SW480 (cell line): Measurements from ENCODE around the gene DUSP18.

Experiments
- DNase-seq: peaks from one replicate; pipeline ENCODE4 v3.0.0-alpha.2; 2016; ENCODE audit warnings: low spot score

DUSP18 gene

DNA sequence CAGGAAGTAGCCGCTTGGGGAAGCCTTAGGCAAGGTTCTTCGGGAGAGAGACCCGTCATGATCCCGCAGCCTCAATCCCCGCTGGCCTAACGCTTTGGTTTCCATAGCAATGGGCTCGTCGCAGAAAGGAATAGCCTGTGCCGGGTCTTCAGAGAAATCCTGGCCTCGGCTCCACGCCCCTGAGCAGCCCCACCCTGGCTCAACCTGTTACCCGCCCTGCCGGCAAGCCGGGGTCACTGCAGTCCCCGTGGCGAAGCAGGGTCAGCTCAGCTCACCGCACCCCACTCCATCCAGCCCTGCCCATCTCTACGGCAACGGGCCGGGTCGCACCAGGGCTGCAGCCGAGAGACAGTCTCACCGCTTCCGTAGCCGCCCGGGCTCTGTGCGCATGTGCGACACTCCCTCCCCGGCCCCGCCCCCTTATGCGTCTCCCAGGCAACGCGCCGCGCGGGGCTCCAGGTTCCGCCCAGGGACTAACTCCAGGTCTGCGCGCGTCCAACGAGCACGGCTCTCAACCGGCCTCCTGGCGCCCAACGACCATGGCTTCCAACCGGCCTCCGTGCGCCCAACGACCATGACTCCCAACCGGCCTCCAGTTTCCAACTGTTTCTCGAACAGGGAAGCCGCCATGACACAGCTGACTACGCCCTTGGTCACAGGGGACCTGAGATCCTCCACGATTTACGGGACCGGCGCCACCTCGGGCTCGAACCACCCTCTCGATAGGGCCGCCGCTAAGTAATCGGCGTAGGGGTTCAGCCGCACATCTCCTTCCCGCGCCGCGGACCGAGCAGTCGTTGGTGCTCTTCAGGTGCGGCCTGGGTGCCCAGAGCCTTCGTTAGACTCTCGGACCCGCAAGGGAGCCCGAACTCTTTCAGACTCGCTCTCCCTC, at the start of gene DUSP18:
Gene DUSP18 (minus strand): TSS at position 382 of the 892 bp plus-strand sequence. CDS start 3,872 bp downstream, outside the sequence.
- peak; percentile 89 for DNase-seq

- no peak for DNase-seq
These were observed 46.4 kb upstream of the DUSP18 start for GRCh38 chr22:30714062-30714461.

GRCh38 chr22:30712094-30712493, 44.4 kb upstream of the DUSP18 start:
- DNase-seq: no peak

GRCh38 chr22:30709980-30710379, 42.3 kb upstream of the DUSP18 start:
- DNase-seq: peak; percentile 33

- DNase-seq: peak; percentile 85
These were observed 38.3 kb upstream of the DUSP18 start for GRCh38 chr22:30705710-30706651.

DNA sequence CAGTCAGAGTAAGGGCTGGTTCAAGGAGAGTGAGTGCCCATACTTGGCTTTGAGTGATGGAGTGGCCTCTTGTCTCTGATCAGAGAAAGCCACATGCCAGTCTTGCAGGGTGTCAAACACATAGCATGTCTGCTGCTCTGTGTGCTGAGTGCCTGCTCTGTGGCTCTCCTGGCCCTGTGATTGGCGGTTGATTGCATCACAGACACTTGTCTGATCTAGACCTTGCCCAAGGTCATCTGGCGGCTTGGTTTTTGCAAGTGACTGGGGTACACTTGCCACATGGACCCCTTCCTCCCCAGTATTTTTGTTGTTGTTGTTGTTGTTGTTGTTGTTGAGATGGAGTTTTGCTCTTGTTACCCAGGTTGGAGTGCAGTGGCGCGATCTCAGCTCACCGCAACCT, 37.3 kb upstream of the DUSP18 start:
- no peak for DNase-seq

DNA sequence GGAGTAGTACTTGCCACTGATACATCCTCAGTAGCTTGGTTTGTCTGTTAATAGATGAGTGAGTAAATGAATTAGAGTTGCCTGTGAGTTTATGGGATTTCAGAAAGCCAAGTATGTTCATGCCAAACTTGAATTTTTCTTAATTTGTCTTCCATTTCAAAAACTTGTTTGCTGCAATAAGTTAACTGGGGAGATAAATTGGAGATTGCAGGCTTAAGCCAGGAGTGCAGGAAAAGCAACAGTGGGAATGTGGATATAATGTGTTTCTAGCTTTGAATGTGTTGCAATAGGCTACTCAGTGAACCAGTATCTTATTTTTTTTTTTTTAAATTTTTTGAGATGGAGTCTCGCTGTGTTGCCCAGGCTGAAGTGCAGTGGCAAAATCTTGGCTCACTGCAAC, 35.2 kb upstream of the DUSP18 start:
- DNase-seq: no peak

DNA sequence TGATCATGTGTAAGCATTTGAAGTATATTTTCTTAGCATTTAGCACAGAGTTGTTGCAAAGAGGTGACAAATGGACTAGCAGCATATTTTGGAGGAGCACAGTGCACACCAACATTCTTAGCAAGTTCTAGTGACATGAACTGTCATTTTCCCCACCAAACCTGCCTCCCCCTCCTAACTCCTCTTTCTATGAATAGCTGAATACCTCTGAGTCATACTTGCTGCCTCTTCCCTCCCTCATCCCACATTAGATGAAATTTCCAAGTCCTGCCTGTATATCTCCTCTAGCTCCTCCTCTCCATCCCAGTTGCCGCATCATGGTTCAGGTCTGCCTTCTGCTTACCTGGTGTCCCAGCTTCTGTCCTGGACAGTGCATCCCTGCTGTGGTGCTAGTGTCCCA, 34.2 kb upstream of the DUSP18 start:
- DNase-seq: peak; percentile 54

GRCh38 chr22:30697975-30698374, 30.3 kb upstream of the DUSP18 start:
- no peak for DNase-seq

GRCh38 chr22:30695871-30696655, 28.4 kb upstream of the DUSP18 start:
- no peak for DNase-seq

DNA sequence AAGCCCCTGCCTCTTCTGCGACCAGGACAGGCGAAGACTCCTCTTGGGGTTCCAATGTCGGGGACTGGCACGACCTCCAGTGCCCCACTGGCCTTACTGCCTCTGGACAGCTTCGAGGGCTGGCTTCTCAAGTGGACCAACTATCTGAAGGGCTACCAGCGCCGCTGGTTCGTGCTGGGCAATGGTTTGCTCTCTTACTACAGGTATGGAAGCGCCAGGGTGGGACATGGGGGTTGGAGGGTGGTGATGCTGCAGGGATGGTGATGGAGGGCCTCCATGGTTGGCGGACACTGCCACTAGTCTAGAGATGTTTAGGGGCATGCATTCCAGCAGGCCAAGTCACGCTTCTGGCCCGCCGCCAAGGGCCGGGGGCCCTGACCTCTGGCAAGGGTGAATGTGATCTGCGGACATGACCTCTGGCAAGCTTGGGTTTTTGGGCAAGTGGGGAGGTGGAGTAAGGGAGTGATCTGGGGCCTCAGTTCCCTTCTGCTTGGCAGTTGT, 27.7 kb upstream of the DUSP18 start:
- DNase-seq: no peak

- DNase-seq: peak; percentile 39
These were observed 27.1 kb upstream of the DUSP18 start, which contains the start of gene OSBP2 for GRCh38 chr22:30694640-30695350. Gene OSBP2 (plus strand): TSS chr22:30694874. CDS start chr22:30694910, 36 bp downstream.

DNA sequence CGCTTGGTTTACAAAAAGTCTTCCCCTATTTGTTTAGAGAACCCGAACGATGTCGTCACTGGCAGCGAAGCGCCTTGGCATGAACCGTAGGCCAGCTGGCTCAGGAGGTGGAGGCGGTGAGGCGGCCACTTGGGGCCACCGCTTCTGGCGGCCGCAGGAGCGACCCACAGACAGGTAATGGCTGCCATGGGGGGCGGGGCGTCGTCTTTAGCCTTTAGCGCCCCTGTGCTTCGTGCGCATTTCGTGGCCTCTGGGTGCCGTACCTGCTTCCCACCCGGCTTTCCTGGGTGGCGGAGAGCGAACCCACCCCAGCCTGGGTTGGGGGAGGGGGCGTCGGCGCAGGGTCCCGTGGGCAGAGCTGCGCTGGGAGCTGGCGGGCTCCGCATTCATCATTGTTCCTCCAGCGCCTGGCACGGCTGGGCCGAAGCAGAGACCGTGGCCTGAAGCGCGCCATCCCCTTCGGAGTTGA, 26.5 kb upstream of the DUSP18 start:
- DNase-seq: peak; percentile 72

GRCh38 chr22:30691204-30691603, 23.5 kb upstream of the DUSP18 start:
- no peak for DNase-seq

GRCh38 chr22:30689622-30690021, 21.9 kb upstream of the DUSP18 start:
- DNase-seq: no peak

GRCh38 chr22:30687358-30687757, 19.7 kb upstream of the DUSP18 start:
- DNase-seq: no peak

- DNase-seq: no peak
These were observed 17.5 kb upstream of the DUSP18 start for GRCh38 chr22:30685178-30685577.

- DNase-seq: no peak
These were observed 14.2 kb upstream of the DUSP18 start for GRCh38 chr22:30681831-30682230.

GRCh38 chr22:30680991-30681770, 13.5 kb upstream of the DUSP18 start:
- no peak for DNase-seq
